ENCODE data around the gene ZNF138.
"Not testable (repeated sequence)": the region's sequence is repeated elsewhere in the genome, so short reads cannot be mapped to it uniquely, and the experiment has no call there.

Gene ZNF138

GRCh38 chr7:64794171-64794844 lies at the start of gene ZNF138:
Gene ZNF138, plus strand, starts transcription at chr7:64794428. Its CDS starts 141 bp downstream, at chr7:64794569.
- peaks cover 25% of the 10 kb centered on the region for H3K4me1 Mint-ChIP-seq (ENCODE audit: low read depth)
- no peaks in the 10 kb centered on the region for H3K9me3 Mint-ChIP-seq
- H3K36me3 Mint-ChIP-seq (ENCODE audit: low read depth): peaks cover 20% of the 10 kb centered on the region
- H3K27me3 Mint-ChIP-seq: no peaks in the 10 kb centered on the region
- H3K4me3 Mint-ChIP-seq: peak within 1 kb of the TSS; percentile 99
- peak within 1 kb of the TSS; percentile 98 for H3K27ac Mint-ChIP-seq

GRCh38 chr7:64744680-64745079 lies 49.5 kb upstream of the ZNF138 start:
- H3K4me1 Mint-ChIP-seq (ENCODE audit: low read depth): no peaks in the 10 kb centered on the region
- no peak overlapping the region for H3K27ac Mint-ChIP-seq
- H3K4me3 Mint-ChIP-seq: no peak overlapping the region
- H3K36me3 Mint-ChIP-seq (ENCODE audit: low read depth): no peaks in the 10 kb centered on the region
- peaks cover 23% of the 10 kb centered on the region for H3K9me3 Mint-ChIP-seq
- no peaks in the 10 kb centered on the region for H3K27me3 Mint-ChIP-seq

DNA sequence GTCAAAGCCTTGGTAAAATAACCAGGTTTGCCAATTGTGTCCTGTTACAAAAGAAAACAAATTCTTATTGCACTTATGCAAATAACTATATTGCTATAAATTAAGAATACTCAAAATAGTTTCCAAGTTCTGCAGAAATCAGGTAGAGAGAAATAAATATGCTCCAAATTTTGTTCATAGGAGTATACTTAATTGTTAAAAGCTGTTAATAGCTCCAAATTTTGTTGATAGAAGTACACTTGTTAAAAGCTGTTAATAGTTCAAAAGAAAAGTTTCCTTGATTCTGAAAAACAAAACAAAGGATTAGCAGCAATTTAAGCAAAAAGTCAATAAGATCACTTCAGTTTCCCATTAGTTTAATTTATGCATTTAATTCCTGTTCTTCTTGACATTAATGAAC lies 46.4 kb upstream of the ZNF138 start:
- H3K4me3 Mint-ChIP-seq: no peak overlapping the region
- H3K27ac Mint-ChIP-seq: no peak overlapping the region
- no peaks in the 10 kb centered on the region for H3K27me3 Mint-ChIP-seq
- peaks cover 16% of the 10 kb centered on the region for H3K9me3 Mint-ChIP-seq
- H3K4me1 Mint-ChIP-seq (ENCODE audit: low read depth): no peaks in the 10 kb centered on the region
- H3K36me3 Mint-ChIP-seq (ENCODE audit: low read depth): no peaks in the 10 kb centered on the region

GRCh38 chr7:64753032-64753431 lies 41.2 kb upstream of the ZNF138 start:
- H3K9me3 Mint-ChIP-seq: peaks cover 3% of the 10 kb centered on the region
- no peak overlapping the region for H3K4me3 Mint-ChIP-seq
- H3K27ac Mint-ChIP-seq: no peak overlapping the region
- no peaks in the 10 kb centered on the region for H3K36me3 Mint-ChIP-seq (ENCODE audit: low read depth)
- no peaks in the 10 kb centered on the region for H3K27me3 Mint-ChIP-seq
- no peaks in the 10 kb centered on the region for H3K4me1 Mint-ChIP-seq (ENCODE audit: low read depth)

- Mint-ChIP-seq H3K36me3 (ENCODE audit: low read depth) (no peaks in the 10 kb centered on the region), H3K27me3 (no peaks in the 10 kb centered on the region), H3K9me3 (peaks cover 3% of the 10 kb centered on the region), H3K4me1 (ENCODE audit: low read depth) (no peaks in the 10 kb centered on the region), H3K27ac (no peak overlapping the region), H3K4me3 (no peak overlapping the region)
Observed at GRCh38 chr7:64755865-64756264, 38.4 kb upstream of the ZNF138 start.

GRCh38 chr7:64758151-64758550 lies 36.1 kb upstream of the ZNF138 start:
- no peaks in the 10 kb centered on the region for H3K4me1 Mint-ChIP-seq (ENCODE audit: low read depth)

GRCh38 chr7:64768824-64769223 lies 25.4 kb upstream of the ZNF138 start:
- no peak overlapping the region for H3K27ac Mint-ChIP-seq
- H3K4me3 Mint-ChIP-seq: no peak overlapping the region
- no peaks in the 10 kb centered on the region for H3K4me1 Mint-ChIP-seq (ENCODE audit: low read depth)
- H3K36me3 Mint-ChIP-seq (ENCODE audit: low read depth): no peaks in the 10 kb centered on the region
- H3K9me3 Mint-ChIP-seq: peaks cover 6% of the 10 kb centered on the region
- H3K27me3 Mint-ChIP-seq: no peaks in the 10 kb centered on the region

More at GRCh38 chr7:64758151-64758550, 36.1 kb upstream of the ZNF138 start:
- H3K9me3 Mint-ChIP-seq: no peaks in the 10 kb centered on the region
- no peaks in the 10 kb centered on the region for H3K36me3 Mint-ChIP-seq (ENCODE audit: low read depth)
- H3K27ac Mint-ChIP-seq: no peak overlapping the region
- no peak overlapping the region for H3K4me3 Mint-ChIP-seq
- H3K27me3 Mint-ChIP-seq: no peaks in the 10 kb centered on the region

GRCh38 chr7:64774204-64774842 lies 19.9 kb upstream of the ZNF138 start:
- Mint-ChIP-seq H3K9me3 (peaks cover 4% of the 10 kb centered on the region), H3K4me1 (ENCODE audit: low read depth) (no peaks in the 10 kb centered on the region), H3K4me3 (no peak overlapping the region), H3K27ac (no peak overlapping the region), H3K27me3 (no peaks in the 10 kb centered on the region), H3K36me3 (ENCODE audit: low read depth) (no peaks in the 10 kb centered on the region)

DNA sequence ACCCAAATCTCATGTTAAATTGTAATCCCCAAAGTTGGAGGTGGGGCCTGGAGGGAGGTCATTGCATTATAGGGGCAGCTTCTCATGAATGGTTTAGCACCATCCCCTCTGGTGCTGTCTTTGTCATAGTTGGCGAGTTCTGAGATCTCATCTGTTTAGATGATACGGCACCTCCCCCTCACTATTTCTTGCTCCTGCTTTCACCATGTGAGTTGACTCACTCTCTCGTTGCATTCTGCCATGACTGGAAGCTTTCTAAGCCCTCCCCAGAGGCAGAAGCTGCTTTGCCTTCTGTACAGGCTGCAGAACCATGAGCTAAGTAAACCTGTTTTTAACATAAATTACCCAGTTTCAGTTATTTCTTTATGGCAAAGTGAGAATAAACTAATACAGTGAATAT lies 18.9 kb upstream of the ZNF138 start:
- no peaks in the 10 kb centered on the region for H3K36me3 Mint-ChIP-seq (ENCODE audit: low read depth)
- peaks cover 4% of the 10 kb centered on the region for H3K9me3 Mint-ChIP-seq
- no peaks in the 10 kb centered on the region for H3K27me3 Mint-ChIP-seq
- H3K27ac Mint-ChIP-seq: no peak overlapping the region
- no peaks in the 10 kb centered on the region for H3K4me1 Mint-ChIP-seq (ENCODE audit: low read depth)
- H3K4me3 Mint-ChIP-seq: no peak overlapping the region

DNA sequence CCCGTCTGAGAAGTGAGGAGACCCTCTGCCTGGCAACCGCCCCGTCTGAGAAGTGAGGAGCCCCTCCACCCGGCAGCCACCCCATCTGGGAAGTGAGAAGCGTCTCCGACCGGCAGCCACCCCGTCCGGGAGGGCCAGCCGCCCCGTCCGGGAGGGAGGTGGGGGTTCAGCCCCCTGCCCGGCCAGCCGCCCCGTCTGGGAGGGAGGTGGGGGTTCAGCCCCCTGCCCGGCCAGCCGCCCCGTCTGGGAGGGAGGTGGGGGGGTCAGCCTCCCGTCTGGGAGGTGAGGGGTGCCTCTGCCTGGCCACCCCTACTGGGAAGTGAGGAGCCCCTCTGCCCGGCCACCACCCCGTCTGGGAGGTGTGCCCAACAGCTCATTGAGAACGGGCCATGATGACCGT lies 9.4 kb upstream of the ZNF138 start:
- not testable (repeated sequence) for H3K4me3 Mint-ChIP-seq; H3K27ac Mint-ChIP-seq; H3K36me3 Mint-ChIP-seq (ENCODE audit: low read depth); H3K9me3 Mint-ChIP-seq; H3K4me1 Mint-ChIP-seq (ENCODE audit: low read depth)
- H3K27me3 Mint-ChIP-seq: peaks cover 22% of the 10 kb centered on the region

DNA sequence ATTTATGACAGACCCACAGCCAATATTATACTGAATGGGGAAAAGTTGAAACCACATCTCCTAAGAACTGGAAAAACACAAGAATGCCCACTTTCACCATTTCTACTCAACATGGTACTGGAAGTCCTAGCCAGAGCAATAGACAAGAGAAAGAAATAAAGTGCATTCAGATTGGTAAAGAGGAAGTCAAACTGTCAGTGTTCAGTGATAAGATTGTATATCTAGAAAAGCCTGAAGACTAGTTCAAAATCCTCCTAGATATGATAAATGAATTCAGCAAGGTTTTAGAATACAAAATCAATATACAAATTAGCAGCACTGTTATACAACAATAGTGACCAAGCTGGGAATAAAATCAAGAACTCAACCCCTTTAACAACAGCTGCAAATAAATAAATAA lies 6.9 kb upstream of the ZNF138 start:
- no peaks in the 10 kb centered on the region for H3K36me3 Mint-ChIP-seq (ENCODE audit: low read depth)
- H3K4me3 Mint-ChIP-seq: no peak overlapping the region
- H3K9me3 Mint-ChIP-seq: no peaks in the 10 kb centered on the region
- H3K4me1 Mint-ChIP-seq (ENCODE audit: low read depth): no peaks in the 10 kb centered on the region
- H3K27me3 Mint-ChIP-seq: peaks cover 18% of the 10 kb centered on the region
- H3K27ac Mint-ChIP-seq: no peak overlapping the region

- not testable (repeated sequence) for H3K36me3 Mint-ChIP-seq (ENCODE audit: low read depth); H3K4me1 Mint-ChIP-seq (ENCODE audit: low read depth); H3K9me3 Mint-ChIP-seq; H3K4me3 Mint-ChIP-seq; H3K27ac Mint-ChIP-seq
- peaks cover 18% of the 10 kb centered on the region for H3K27me3 Mint-ChIP-seq
Observed at GRCh38 chr7:64789241-64789640, 5.0 kb upstream of the ZNF138 start.

- Mint-ChIP-seq H3K36me3 (ENCODE audit: low read depth) (peaks cover 11% of the 10 kb centered on the region), H3K27me3 (no peaks in the 10 kb centered on the region), H3K9me3 (no peaks in the 10 kb centered on the region), H3K4me3 (no peak overlapping the region), H3K27ac (no peak overlapping the region), H3K4me1 (ENCODE audit: low read depth) (peaks cover 25% of the 10 kb centered on the region)
Observed at GRCh38 chr7:64793106-64793755, 997 bp upstream of the ZNF138 start.

GRCh38 chr7:64795176-64795575 lies 948 bp downstream of the ZNF138 start:
- H3K27ac Mint-ChIP-seq: peak overlapping the region; percentile 67
- peaks cover 27% of the 10 kb centered on the region for H3K4me1 Mint-ChIP-seq (ENCODE audit: low read depth)
- H3K9me3 Mint-ChIP-seq: no peaks in the 10 kb centered on the region
- H3K4me3 Mint-ChIP-seq: peak overlapping the region; percentile 99
- peaks cover 29% of the 10 kb centered on the region for H3K36me3 Mint-ChIP-seq (ENCODE audit: low read depth)
- no peaks in the 10 kb centered on the region for H3K27me3 Mint-ChIP-seq

DNA sequence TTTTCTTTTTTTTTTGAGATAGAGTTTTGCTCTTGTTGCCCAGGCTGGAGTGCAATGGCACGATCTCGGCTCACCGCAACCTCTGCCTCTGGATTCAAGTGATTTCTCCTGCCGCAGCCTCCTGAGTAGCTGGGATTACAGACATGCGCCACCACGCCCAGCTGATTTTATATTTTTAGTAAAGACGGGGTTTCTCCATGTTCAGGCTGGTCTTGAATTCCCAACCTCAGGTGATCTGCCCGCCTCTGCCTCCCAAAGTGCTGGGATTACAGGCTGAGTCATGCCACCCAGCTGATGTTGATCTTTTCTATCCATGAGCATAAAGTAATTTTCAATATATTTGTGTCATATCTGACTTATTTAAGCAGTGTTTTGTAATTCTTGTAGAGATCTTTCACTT lies 4.9 kb downstream of the ZNF138 start:
- peaks cover 50% of the 10 kb centered on the region for H3K4me1 Mint-ChIP-seq (ENCODE audit: low read depth)
- not testable (repeated sequence) for H3K27me3 Mint-ChIP-seq

More for the DNA sequence above, 4.9 kb downstream of the ZNF138 start:
- H3K27ac Mint-ChIP-seq, H3K4me3 Mint-ChIP-seq, H3K9me3 Mint-ChIP-seq: not testable (repeated sequence)
- H3K36me3 Mint-ChIP-seq (ENCODE audit: low read depth): peaks cover 66% of the 10 kb centered on the region
